Lower lobe of right lung (tissue), 2 donors: ENCODE results near the gene L3HYPDH. TPM values are rescaled to one million over a fixed set of nuclear protein-coding genes. Genes with fewer than 3 reads are reported as not detected.

ENCODE experiments used
- ATAC-seq, 2 donors: fragments of 200-7000 bp; cut with Tn5 transposase; one replicate each; pipeline ENCODE4 v1.9.1; 2020 to 2022; ENCODE audit warnings: mild to moderate bottlenecking in 2 of 2, moderate library complexity in 2 of 2
- DNase-seq: peaks from one replicate; pipeline ENCODE4 v3.0.0-alpha.2; 2020
- H3K27ac ChIP-seq: fragments of 200-600 bp; one replicate; pipeline ENCODE4 v1.8.0; 2022
- H3K27me3 ChIP-seq: fragments of 200-600 bp; one replicate; pipeline ENCODE4 v1.8.0; 2022; ENCODE audit warnings: low read depth
- H3K36me3 ChIP-seq: fragments of 200-600 bp; one replicate; pipeline ENCODE4 v1.8.0; 2022; ENCODE audit warnings: mild to moderate bottlenecking
- H3K4me1 ChIP-seq: fragments of 200-600 bp; one replicate; pipeline ENCODE4 v1.8.0; 2022
- H3K4me3 ChIP-seq: fragments of 200-600 bp; one replicate; pipeline ENCODE4 v1.8.0; 2022; ENCODE audit warnings: mild to moderate bottlenecking
- H3K9me3 ChIP-seq: fragments of 200-600 bp; one replicate; pipeline ENCODE4 v1.8.0; 2022
- intact Hi-C: fragments of 100-400 bp; cut with DNase I; formaldehyde crosslinking; loops from one replicate; pipeline ENCODE4 v1.11.0; 2022
- total RNA-seq: library from RNA; stranded (reverse); fragmentation: NEBNext Ultra II Directional; extraction: Animal tissue kit (Norgen Biotek cat#: 25700); gene quantifications from one replicate; pipeline ENCODE4 v1.2.1, GENCODE V29; 2021
- TF ChIP-seq, protein P1 (sequence below): fragments of 200-600 bp; IDR thresholded peaks from one replicate; pipeline ENCODE4 v1.8.0; 2022; ENCODE audit warnings: antibody characterized with exemption, mild to moderate bottlenecking
- donor health status: DM: no; HTN: yes; CAD: no; lungs with severe emphysema.

Gene L3HYPDH
- total RNA-seq, 1 donor from 2014 or later, result 17.9 TPM

GRCh38 chr14:59507063-59507751 lies 23.0 kb upstream of the L3HYPDH start:
- Histone ChIP-seq H3K36me3 (peaks cover 26% of the 10 kb centered on the region), H3K27me3 (no peaks in the 10 kb centered on the region), H3K27ac (no peak overlapping the region), H3K9me3 (no peaks in the 10 kb centered on the region), H3K4me1 (no peaks in the 10 kb centered on the region), H3K4me3 (no peak overlapping the region)
- TF ChIP-seq, protein P1, sequence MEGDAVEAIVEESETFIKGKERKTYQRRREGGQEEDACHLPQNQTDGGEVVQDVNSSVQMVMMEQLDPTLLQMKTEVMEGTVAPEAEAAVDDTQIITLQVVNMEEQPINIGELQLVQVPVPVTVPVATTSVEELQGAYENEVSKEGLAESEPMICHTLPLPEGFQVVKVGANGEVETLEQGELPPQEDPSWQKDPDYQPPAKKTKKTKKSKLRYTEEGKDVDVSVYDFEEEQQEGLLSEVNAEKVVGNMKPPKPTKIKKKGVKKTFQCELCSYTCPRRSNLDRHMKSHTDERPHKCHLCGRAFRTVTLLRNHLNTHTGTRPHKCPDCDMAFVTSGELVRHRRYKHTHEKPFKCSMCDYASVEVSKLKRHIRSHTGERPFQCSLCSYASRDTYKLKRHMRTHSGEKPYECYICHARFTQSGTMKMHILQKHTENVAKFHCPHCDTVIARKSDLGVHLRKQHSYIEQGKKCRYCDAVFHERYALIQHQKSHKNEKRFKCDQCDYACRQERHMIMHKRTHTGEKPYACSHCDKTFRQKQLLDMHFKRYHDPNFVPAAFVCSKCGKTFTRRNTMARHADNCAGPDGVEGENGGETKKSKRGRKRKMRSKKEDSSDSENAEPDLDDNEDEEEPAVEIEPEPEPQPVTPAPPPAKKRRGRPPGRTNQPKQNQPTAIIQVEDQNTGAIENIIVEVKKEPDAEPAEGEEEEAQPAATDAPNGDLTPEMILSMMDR, result peak; percentile 72
- DNase-seq (no peak), ATAC-seq (peak; percentile 62 to 82)
- intact Hi-C loops, result no loop called here

DNA sequence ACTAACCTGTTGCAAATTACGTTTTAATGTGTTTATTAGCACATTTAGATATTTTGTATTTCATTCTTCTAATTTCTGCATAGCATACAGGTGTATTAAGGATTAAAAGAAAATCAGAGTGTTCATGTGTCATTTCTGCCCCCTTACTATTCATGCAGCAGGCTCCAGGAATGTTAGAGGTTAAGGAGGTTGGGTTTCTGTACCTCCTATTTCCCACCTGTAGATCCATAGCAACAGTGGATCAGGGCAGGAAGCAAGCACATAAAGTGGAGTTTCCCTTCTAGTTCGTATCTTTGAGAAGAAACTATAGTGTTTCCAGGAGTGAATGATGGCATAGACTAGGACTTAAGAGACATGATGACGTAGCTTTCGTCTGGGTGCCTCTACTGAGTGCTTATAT lies 19.0 kb upstream of the L3HYPDH start:
- Histone ChIP-seq H3K4me1 (no peaks in the 10 kb centered on the region), H3K27me3 (no peaks in the 10 kb centered on the region), H3K9me3 (no peaks in the 10 kb centered on the region), H3K4me3 (no peak overlapping the region), H3K36me3 (peaks cover 47% of the 10 kb centered on the region), H3K27ac (no peak overlapping the region)
- TF ChIP-seq, protein P1, result no peak
- intact Hi-C loops, result no loop called here
- no peak for ATAC-seq
- no peak for DNase-seq

- TF ChIP-seq, protein P1, result no peak
- Histone ChIP-seq H3K4me1 (no peaks in the 10 kb centered on the region), H3K27ac (no peak overlapping the region), H3K9me3 (no peaks in the 10 kb centered on the region), H3K27me3 (no peaks in the 10 kb centered on the region), H3K4me3 (no peak overlapping the region), H3K36me3 (peaks cover 67% of the 10 kb centered on the region)
- no peak for DNase-seq
- intact Hi-C loops, result no loop called here
- ATAC-seq, result no peak
Measured at GRCh38 chr14:59500732-59501131, 16.5 kb upstream of the L3HYPDH start.

- no peaks in the 10 kb centered on the region for H3K9me3 ChIP-seq
- peaks cover 8% of the 10 kb centered on the region for H3K4me1 ChIP-seq
- H3K27me3 ChIP-seq, result no peaks in the 10 kb centered on the region
- no peak overlapping the region for H3K27ac ChIP-seq
- TF ChIP-seq, protein P1, result no peak
- DNase-seq (no peak), ATAC-seq (no peak)
- intact Hi-C loops, result no loop called here
- peaks cover 94% of the 10 kb centered on the region for H3K36me3 ChIP-seq
- H3K4me3 ChIP-seq, result no peak overlapping the region
Measured at GRCh38 chr14:59492384-59492783, 8.2 kb upstream of the L3HYPDH start.

DNA sequence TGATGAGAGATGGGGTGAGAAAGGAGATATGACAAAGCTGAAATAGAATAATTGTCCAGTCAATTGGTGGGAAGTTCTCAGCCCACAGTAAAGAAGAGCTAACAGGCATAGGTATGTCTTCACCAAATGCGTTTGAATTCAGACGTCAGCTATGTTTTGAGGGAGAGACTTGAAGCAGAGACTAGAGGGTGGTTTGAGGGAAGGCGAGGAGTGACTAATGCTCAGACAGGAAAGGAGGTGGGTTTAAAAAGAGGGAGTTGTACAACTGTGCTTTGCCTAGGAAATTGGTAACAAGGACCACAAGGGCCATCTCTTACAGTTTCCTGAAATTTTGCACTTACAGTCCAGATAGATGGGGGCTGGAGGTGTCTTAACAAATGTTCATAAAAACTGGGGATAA lies 6.5 kb upstream of the L3HYPDH start:
- H3K4me3 ChIP-seq, result no peak overlapping the region
- H3K4me1 ChIP-seq, result peaks cover 21% of the 10 kb centered on the region
- TF ChIP-seq, protein P1, result no peak
- intact Hi-C loops, result no loop called here
- no peak for ATAC-seq
- H3K27ac ChIP-seq, result no peak overlapping the region
- no peaks in the 10 kb centered on the region for H3K27me3 ChIP-seq
- no peaks in the 10 kb centered on the region for H3K9me3 ChIP-seq
- no peak for DNase-seq
- peaks cover 78% of the 10 kb centered on the region for H3K36me3 ChIP-seq
